Erythroblast (primary cell): ENCODE measurements around the gene RAB20.

Experiments used
- GATA1 ChIP-seq: IDR thresholded peaks from 2 replicates; pipeline ENCODE4 v1.6.1; 2011; ENCODE audit warnings: low read depth, mild to moderate bottlenecking, control low read depth, low read length, moderate library complexity
- POLR2A ChIP-seq: IDR thresholded peaks from 2 replicates; pipeline ENCODE4 v1.6.1; 2011; ENCODE audit warnings: mild to moderate bottlenecking, low read length

DNA sequence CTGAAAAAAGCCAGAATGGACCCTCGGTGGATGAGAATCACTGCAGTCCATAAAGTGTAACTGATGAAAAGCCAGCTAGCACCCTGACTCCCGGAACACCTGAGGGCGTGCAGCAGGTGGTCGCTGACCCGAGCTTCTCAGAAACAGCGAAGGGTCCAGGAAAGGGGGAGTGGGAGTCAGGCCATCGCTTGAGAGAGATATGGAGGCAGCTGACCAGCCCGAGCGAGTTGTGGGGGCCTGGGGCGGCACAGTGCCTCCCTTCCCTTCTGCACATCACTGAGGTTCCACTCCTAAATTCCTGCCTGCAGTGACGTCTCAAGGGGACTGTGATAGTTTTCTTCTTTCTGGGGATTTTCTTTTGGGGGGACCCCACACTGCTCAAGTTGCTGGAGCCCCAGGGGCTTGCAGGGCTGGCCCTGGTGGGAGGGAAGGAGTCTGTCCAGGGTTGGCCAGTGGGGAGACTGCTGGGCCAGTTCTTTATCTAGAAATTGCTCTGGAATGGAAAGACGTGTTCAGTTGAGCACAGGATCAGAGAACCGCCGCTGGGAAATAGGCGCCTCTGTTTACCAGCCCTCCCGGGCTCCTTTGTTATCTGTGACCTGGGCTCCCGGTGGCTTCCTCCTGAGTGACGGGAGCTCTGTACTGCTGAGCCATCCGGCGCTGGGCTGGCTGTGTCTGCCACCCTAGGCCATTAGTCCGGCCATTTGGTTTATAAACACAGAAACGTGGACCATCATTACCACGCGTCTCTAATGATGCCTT is 71.3 kb downstream of the RAB20 start:
- TF ChIP-seq POLR2A (no peak), GATA1 (no peak)
